GM23338 (cell line): ENCODE results near the gene LRP10. TPM values are rescaled to one million over a fixed set of nuclear protein-coding genes. Genes with fewer than 3 reads are reported as not detected.

Source experiments
- ATAC-seq: fragments of 200-7000 bp; cut with Tn5 transposase; 3 replicates; pipeline ENCODE4 v1.9.1; 2020
- DNase-seq: peaks from one replicate; pipeline ENCODE4 v3.0.0-alpha.2; 2015; ENCODE audit warnings: low spot score
- H2AFZ ChIP-seq: fragments of 200-600 bp; sonication (generic); 2 replicates; pipeline ENCODE4 v1.8.0; 2016; ENCODE audit warnings: antibody characterized with exemption, mild to moderate bottlenecking, moderate library complexity
- H3F3A ChIP-seq: fragments of 200-600 bp; sonication (generic); replicated peaks from 2 replicates; pipeline ENCODE4 v1.8.0; 2017; ENCODE audit warnings: antibody characterized with exemption, mixed run types, low read depth
- H3K27ac ChIP-seq: fragments of 200-600 bp; sonication (generic); 2 replicates; pipeline ENCODE4 v1.6.1; 2016; ENCODE audit warnings: low read depth
- H3K27me3 ChIP-seq: fragments of 200-600 bp; sonication (generic); 2 replicates; pipeline ENCODE4 v1.8.0; 2016; ENCODE audit warnings: mild to moderate bottlenecking, mixed run types, moderate library complexity; ENCODE audit not compliant: insufficient read depth
- H3K36me3 ChIP-seq: fragments of 200-600 bp; sonication (generic); 2 replicates; pipeline ENCODE4 v1.8.0; 2016; ENCODE audit warnings: mild to moderate bottlenecking; ENCODE audit not compliant: insufficient read depth
- H3K4me1 ChIP-seq: fragments of 200-600 bp; sonication (generic); 2 replicates; pipeline ENCODE4 v1.8.0; 2016; ENCODE audit warnings: mild to moderate bottlenecking, moderate library complexity; ENCODE audit not compliant: insufficient read depth
- H3K4me2 ChIP-seq: fragments of 200-600 bp; sonication (generic); 2 replicates; pipeline ENCODE4 v1.7.1; 2017; ENCODE audit warnings: mixed run types
- H3K4me3 ChIP-seq: fragments of 200-600 bp; sonication (generic); 2 replicates; pipeline ENCODE4 v1.6.1; 2016; ENCODE audit warnings: mixed run types
- H3K79me2 ChIP-seq: fragments of 200-600 bp; sonication (generic); replicated peaks from 2 replicates; pipeline ENCODE4 v1.8.0; 2017; ENCODE audit warnings: mild to moderate bottlenecking; ENCODE audit not compliant: insufficient read depth
- H3K9me2 ChIP-seq: fragments of 200-600 bp; sonication (generic); 2 replicates; pipeline ENCODE4 v1.8.0; 2017; ENCODE audit not compliant: insufficient read depth
- H4K20me1 ChIP-seq: fragments of 200-600 bp; sonication (generic); replicated peaks from 2 replicates; pipeline ENCODE4 v1.8.0; 2017; ENCODE audit warnings: mild to moderate bottlenecking; ENCODE audit not compliant: insufficient read depth
- H3K27ac Mint-ChIP-seq: 2 replicates; pipeline ENCODE4 v1.8.0; 2020; ENCODE audit warnings: inconsistent platforms, mild to moderate bottlenecking, moderate library complexity, mixed read lengths
- H3K27me3 Mint-ChIP-seq: 3 replicates; pipeline ENCODE4 v1.8.0; 2022; ENCODE audit warnings: low read depth, mild to moderate bottlenecking, moderate library complexity, mixed read lengths, inconsistent platforms; ENCODE audit not compliant: insufficient read depth, poor library complexity
- H3K36me3 Mint-ChIP-seq: 3 replicates; pipeline ENCODE4 v1.8.0; 2021; ENCODE audit warnings: low read depth, mild to moderate bottlenecking, inconsistent platforms, moderate library complexity, mixed read lengths
- H3K4me1 Mint-ChIP-seq: 3 replicates; pipeline ENCODE4 v1.8.0; 2020; ENCODE audit warnings: mild to moderate bottlenecking, inconsistent platforms, mixed read lengths
- H3K4me3 Mint-ChIP-seq: 3 replicates; pipeline ENCODE4 v1.8.0; 2021; ENCODE audit warnings: moderate library complexity, mild to moderate bottlenecking, inconsistent platforms, mixed read lengths
- H3K9me3 Mint-ChIP-seq: 3 replicates; pipeline ENCODE4 v1.8.0; 2020; ENCODE audit warnings: moderate library complexity, mild to moderate bottlenecking, inconsistent platforms, mixed read lengths
- EZH2 ChIP-seq: fragments of 200-600 bp; sonication (generic); IDR thresholded peaks from one replicate; pipeline ENCODE4 v1.8.0; 2017; ENCODE audit warnings: antibody characterized with exemption, mild to moderate bottlenecking, low read depth; ENCODE audit not compliant: unreplicated experiment
- EZH2phosphoT487 ChIP-seq: fragments of 200-600 bp; sonication (generic); IDR thresholded peaks from one replicate; pipeline ENCODE4 v1.8.1; 2018; ENCODE audit warnings: antibody characterized with exemption; ENCODE audit not compliant: unreplicated experiment
- POLR2AphosphoS5 ChIP-seq: IDR thresholded peaks from 2 replicates; pipeline ENCODE4 v1.6.1; 2016; ENCODE audit warnings: antibody characterized with exemption, low read depth
- ZNF331 ChIP-seq: fragments of 250-450 bp; sonication (Bioruptor Pico); IDR thresholded peaks from 2 replicates; pipeline ENCODE4 v1.5.0; 2020; ENCODE audit warnings: low read depth, mild to moderate bottlenecking, moderate library complexity
- polyA plus RNA-seq: library from polyadenylated mRNA; unstranded; fragments of >200 nt; fragmentation: Nextera tagmentation; extraction: Ambion mirVana; gene quantifications from 2 replicates; pipeline ENCODE4 v1.2.1, GENCODE V29; 2016
- total RNA-seq: library from RNA; depleted of rRNA; stranded (reverse); fragments of >200 nt; shearing (Covaris generic); gene quantifications from 2 replicates; pipeline ENCODE4 v1.2.3, GENCODE V29; 2014
- TF ChIP-seq, protein P1 (sequence below): IDR thresholded peaks from 2 replicates; pipeline ENCODE4 v1.6.1; 2016; ENCODE audit warnings: antibody characterized with exemption
- TF ChIP-seq, protein P2 (sequence below), 2 experiments: fragments of 200-600 bp in 1 of 2; sonication (generic) in 1 of 2; conservative IDR thresholded peaks; 2 replicates each; pipeline versions ENCODE4 v1.5.1 to v1.6.1; 2016 to 2017; ENCODE audit warnings: antibody characterized with exemption in 2 of 2, low read depth in 2 of 2, mild to moderate bottlenecking in 2 of 2, moderate library complexity in 1 of 2
- TF ChIP-seq, protein P3 (sequence below): fragments of 250-450 bp; sonication (Bioruptor Pico); IDR thresholded peaks from 2 replicates; pipeline ENCODE4 v1.5.0; 2020; ENCODE audit warnings: mild to moderate bottlenecking, moderate library complexity
- TF ChIP-seq, protein P4 (sequence below): IDR thresholded peaks from one replicate; pipeline ENCODE4 v1.6.1; 2018; ENCODE audit warnings: antibody characterized with exemption; ENCODE audit not compliant: unreplicated experiment

LRP10 gene
- total and polyA plus RNA-seq, 2 experiments from 2014 or later: 6.4 to 18.1 TPM

DNA sequence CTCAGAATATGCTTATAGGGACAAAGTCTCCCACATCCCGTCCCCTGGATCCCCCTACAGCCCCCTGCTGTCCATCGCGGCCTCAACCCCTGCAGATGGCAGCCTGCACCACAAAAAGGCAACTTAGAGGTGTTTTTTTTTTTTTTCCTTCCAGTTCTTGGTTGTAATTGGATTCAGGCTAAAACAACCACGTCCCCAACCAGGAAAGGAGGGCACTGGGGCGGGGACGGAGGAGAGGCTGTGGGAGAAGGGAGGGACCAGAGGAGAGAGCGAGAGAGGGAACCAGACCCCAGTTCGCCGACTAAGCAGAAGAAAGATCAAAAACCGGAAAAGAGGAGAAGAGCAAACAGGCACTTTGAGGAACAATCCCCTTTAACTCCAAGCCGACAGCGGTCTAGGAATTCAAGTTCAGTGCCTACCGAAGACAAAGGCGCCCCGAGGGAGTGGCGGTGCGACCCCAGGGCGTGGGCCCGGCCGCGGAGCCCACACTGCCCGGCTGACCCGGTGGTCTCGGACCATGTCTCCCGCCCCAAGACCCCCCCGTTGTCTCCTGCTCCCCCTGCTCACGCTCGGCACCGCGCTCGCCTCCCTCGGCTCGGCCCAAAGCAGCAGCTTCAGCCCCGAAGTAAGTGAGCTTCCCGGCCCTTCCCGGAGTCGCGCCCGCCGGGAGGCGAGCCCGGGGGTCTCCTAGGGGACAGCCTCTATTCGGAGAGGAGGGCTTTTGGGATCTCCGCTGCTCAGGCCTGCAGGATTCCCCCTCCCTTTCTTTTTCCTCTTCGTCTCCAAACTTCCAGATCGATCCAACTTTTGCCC is 35.0 kb upstream of the LRP10 start, which contains the start of gene MMP14:
Gene MMP14, plus strand, starts transcription at position 285 of the 813 bp plus-strand sequence. Its CDS starts 233 bp downstream, at position 518.
- peak; percentile 57 for ATAC-seq
- DNase-seq: peak; percentile 80
- H3K36me3 Mint-ChIP-seq: peaks cover 35% of the 10 kb centered on the region
- no peaks in the 10 kb centered on the region for H4K20me1 ChIP-seq
- H3K4me2 ChIP-seq: peak within 1 kb of the TSS; percentile 97
- peak within 1 kb of the TSS; percentile 88 for H3K27ac ChIP-seq
- TF ChIP-seq, protein P1, sequence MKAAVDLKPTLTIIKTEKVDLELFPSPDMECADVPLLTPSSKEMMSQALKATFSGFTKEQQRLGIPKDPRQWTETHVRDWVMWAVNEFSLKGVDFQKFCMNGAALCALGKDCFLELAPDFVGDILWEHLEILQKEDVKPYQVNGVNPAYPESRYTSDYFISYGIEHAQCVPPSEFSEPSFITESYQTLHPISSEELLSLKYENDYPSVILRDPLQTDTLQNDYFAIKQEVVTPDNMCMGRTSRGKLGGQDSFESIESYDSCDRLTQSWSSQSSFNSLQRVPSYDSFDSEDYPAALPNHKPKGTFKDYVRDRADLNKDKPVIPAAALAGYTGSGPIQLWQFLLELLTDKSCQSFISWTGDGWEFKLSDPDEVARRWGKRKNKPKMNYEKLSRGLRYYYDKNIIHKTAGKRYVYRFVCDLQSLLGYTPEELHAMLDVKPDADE: no peak
- TF ChIP-seq ZNF331 (CRISPR knock-in tag): no peak
- peak; percentile 54 for TF ChIP-seq POLR2AphosphoS5
- TF ChIP-seq, protein P2, sequence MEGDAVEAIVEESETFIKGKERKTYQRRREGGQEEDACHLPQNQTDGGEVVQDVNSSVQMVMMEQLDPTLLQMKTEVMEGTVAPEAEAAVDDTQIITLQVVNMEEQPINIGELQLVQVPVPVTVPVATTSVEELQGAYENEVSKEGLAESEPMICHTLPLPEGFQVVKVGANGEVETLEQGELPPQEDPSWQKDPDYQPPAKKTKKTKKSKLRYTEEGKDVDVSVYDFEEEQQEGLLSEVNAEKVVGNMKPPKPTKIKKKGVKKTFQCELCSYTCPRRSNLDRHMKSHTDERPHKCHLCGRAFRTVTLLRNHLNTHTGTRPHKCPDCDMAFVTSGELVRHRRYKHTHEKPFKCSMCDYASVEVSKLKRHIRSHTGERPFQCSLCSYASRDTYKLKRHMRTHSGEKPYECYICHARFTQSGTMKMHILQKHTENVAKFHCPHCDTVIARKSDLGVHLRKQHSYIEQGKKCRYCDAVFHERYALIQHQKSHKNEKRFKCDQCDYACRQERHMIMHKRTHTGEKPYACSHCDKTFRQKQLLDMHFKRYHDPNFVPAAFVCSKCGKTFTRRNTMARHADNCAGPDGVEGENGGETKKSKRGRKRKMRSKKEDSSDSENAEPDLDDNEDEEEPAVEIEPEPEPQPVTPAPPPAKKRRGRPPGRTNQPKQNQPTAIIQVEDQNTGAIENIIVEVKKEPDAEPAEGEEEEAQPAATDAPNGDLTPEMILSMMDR (conservative IDR thresholded peaks at IDR 0.05; ENCODE audit: low read depth in 2 of 2): peak; percentile 33 to 51; a peak in 3 of 4 replicates
- TF ChIP-seq EZH2phosphoT487: no peak
- TF ChIP-seq EZH2: no peak
- TF ChIP-seq, protein P3, sequence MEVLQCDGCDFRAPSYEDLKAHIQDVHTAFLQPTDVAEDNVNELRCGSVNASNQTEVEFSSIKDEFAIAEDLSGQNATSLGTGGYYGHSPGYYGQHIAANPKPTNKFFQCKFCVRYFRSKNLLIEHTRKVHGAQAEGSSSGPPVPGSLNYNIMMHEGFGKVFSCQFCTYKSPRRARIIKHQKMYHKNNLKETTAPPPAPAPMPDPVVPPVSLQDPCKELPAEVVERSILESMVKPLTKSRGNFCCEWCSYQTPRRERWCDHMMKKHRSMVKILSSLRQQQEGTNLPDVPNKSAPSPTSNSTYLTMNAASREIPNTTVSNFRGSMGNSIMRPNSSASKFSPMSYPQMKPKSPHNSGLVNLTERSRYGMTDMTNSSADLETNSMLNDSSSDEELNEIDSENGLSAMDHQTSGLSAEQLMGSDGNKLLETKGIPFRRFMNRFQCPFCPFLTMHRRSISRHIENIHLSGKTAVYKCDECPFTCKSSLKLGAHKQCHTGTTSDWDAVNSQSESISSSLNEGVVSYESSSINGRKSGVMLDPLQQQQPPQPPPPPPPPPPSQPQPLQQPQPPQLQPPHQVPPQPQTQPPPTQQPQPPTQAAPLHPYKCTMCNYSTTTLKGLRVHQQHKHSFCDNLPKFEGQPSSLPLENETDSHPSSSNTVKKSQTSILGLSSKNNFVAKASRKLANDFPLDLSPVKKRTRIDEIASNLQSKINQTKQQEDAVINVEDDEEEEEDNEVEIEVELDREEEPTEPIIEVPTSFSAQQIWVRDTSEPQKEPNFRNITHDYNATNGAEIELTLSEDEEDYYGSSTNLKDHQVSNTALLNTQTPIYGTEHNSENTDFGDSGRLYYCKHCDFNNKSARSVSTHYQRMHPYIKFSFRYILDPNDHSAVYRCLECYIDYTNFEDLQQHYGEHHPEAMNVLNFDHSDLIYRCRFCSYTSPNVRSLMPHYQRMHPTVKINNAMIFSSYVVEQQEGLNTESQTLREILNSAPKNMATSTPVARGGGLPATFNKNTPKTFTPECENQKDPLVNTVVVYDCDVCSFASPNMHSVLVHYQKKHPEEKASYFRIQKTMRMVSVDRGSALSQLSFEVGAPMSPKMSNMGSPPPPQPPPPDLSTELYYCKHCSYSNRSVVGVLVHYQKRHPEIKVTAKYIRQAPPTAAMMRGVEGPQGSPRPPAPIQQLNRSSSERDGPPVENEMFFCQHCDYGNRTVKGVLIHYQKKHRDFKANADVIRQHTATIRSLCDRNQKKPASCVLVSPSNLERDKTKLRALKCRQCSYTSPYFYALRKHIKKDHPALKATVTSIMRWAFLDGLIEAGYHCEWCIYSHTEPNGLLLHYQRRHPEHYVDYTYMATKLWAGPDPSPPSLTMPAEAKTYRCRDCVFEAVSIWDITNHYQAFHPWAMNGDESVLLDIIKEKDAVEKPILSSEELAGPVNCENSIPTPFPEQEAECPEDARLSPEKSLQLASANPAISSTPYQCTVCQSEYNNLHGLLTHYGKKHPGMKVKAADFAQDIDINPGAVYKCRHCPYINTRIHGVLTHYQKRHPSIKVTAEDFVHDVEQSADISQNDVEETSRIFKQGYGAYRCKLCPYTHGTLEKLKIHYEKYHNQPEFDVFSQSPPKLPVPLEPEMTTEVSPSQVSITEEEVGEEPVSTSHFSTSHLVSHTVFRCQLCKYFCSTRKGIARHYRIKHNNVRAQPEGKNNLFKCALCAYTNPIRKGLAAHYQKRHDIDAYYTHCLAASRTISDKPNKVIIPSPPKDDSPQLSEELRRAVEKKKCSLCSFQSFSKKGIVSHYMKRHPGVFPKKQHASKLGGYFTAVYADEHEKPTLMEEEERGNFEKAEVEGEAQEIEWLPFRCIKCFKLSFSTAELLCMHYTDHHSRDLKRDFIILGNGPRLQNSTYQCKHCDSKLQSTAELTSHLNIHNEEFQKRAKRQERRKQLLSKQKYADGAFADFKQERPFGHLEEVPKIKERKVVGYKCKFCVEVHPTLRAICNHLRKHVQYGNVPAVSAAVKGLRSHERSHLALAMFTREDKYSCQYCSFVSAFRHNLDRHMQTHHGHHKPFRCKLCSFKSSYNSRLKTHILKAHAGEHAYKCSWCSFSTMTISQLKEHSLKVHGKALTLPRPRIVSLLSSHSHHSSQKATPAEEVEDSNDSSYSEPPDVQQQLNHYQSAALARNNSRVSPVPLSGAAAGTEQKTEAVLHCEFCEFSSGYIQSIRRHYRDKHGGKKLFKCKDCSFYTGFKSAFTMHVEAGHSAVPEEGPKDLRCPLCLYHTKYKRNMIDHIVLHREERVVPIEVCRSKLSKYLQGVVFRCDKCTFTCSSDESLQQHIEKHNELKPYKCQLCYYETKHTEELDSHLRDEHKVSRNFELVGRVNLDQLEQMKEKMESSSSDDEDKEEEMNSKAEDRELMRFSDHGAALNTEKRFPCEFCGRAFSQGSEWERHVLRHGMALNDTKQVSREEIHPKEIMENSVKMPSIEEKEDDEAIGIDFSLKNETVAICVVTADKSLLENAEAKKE (CRISPR knock-in tag): no peak
- TF ChIP-seq, protein P4, sequence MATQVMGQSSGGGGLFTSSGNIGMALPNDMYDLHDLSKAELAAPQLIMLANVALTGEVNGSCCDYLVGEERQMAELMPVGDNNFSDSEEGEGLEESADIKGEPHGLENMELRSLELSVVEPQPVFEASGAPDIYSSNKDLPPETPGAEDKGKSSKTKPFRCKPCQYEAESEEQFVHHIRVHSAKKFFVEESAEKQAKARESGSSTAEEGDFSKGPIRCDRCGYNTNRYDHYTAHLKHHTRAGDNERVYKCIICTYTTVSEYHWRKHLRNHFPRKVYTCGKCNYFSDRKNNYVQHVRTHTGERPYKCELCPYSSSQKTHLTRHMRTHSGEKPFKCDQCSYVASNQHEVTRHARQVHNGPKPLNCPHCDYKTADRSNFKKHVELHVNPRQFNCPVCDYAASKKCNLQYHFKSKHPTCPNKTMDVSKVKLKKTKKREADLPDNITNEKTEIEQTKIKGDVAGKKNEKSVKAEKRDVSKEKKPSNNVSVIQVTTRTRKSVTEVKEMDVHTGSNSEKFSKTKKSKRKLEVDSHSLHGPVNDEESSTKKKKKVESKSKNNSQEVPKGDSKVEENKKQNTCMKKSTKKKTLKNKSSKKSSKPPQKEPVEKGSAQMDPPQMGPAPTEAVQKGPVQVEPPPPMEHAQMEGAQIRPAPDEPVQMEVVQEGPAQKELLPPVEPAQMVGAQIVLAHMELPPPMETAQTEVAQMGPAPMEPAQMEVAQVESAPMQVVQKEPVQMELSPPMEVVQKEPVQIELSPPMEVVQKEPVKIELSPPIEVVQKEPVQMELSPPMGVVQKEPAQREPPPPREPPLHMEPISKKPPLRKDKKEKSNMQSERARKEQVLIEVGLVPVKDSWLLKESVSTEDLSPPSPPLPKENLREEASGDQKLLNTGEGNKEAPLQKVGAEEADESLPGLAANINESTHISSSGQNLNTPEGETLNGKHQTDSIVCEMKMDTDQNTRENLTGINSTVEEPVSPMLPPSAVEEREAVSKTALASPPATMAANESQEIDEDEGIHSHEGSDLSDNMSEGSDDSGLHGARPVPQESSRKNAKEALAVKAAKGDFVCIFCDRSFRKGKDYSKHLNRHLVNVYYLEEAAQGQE: no peak
- H2AFZ ChIP-seq: peak within 1 kb of the TSS; percentile 93
- H3K9me2 ChIP-seq: no peaks in the 10 kb centered on the region
- H3K4me1 Mint-ChIP-seq: peaks cover 35% of the 10 kb centered on the region
- peaks cover 25% of the 10 kb centered on the region for H3F3A ChIP-seq
- H3K4me3 Mint-ChIP-seq: peak within 1 kb of the TSS; percentile 94
- H3K9me3 Mint-ChIP-seq: no peaks in the 10 kb centered on the region
- peak within 1 kb of the TSS; percentile 93 for H3K27ac Mint-ChIP-seq
- H3K4me1 ChIP-seq: peaks cover 23% of the 10 kb centered on the region
- H3K36me3 ChIP-seq: peaks cover 34% of the 10 kb centered on the region
- H3K79me2 ChIP-seq: peaks cover 27% of the 10 kb centered on the region
- H3K27me3 Mint-ChIP-seq: peaks cover 18% of the 10 kb centered on the region
- no peaks in the 10 kb centered on the region for H3K27me3 ChIP-seq
- peak within 1 kb of the TSS; percentile 95 for H3K4me3 ChIP-seq
